ENCODE measurements around the gene CCDC85C. TPM values are rescaled to one million over a fixed set of nuclear protein-coding genes. Genes with fewer than 3 reads are reported as not detected.

The CCDC85C gene
- total and polyA plus RNA-seq, 10 of the 15 experiments (the other 5 are each of a cell fraction or from before 2014, with no cell fraction given) = 0.03 to 3.6 (median 1.1) TPM

- H3K4me3 ChIP-seq = peak within 1 kb of the TSS; percentile 87
- H3K27ac ChIP-seq (ENCODE audit: control insufficient read depth, insufficient read depth) = peak within 1 kb of the TSS; percentile 90
- RAD21 ChIA-PET (ENCODE audit: unreplicated experiment) = interaction anchor here (0.9 to 1.7 kb wide), 5 partner anchors 65 to 203 kb away, joined by 3 to 10 read pairs (median 7); partner anchors contain the start of gene CYP46A1
- in situ Hi-C loops (cut with MboI) (no loop called here), intact Hi-C loops (cut with micrococcal nuclease; ENCODE audit: unreplicated experiment) (loop anchor here (2.0 kb wide), 1 partner anchor 124 kb away; the partner anchor contains the start of gene CCDC85C)
- H3K27me3 ChIP-seq (replicated peaks in 1 of 2; ENCODE audit: control insufficient read depth in 2 of 2, insufficient read depth in 2 of 2, low read length in 1 of 2) = no peaks in the 10 kb centered on the region
- POLR2A ChIA-PET = interaction anchor here (0.5 to 1.5 kb wide), 11 partner anchors 9 to 781 kb away, joined by 3 to 11 read pairs (median 4); partner anchors contain the start of genes CCDC85C and CYP46A1
- FAIRE-seq = peak; percentile 97
- H3K4me1 ChIP-seq (ENCODE audit: control insufficient read depth, insufficient read depth, low read length) = peaks cover 8% of the 10 kb centered on the region
- H4K20me1 ChIP-seq (ENCODE audit: control insufficient read depth, insufficient read depth) = no peaks in the 10 kb centered on the region
- H3K36me3 ChIP-seq (ENCODE audit: control insufficient read depth in 2 of 2, insufficient read depth in 2 of 2, low read length in 1 of 2) = no peaks in the 10 kb centered on the region
- BruUV-seq (replicated peaks) = no TSS peak
- SMC1A ChIA-PET (ENCODE audit: uncharacterized antibody, unreplicated experiment) = interaction anchor here (0.5 to 1.5 kb wide), 2 partner anchors 9 to 996 kb away, joined by 3 to 6 read pairs; no protein-coding TSS in a partner anchor
- peak within 1 kb of the TSS; percentile 83 for H3K4me2 ChIP-seq (ENCODE audit: control insufficient read depth, insufficient read depth)
- DNase-seq (ENCODE audit: low read depth, low spot score) = peak; percentile 97
- H3K79me2 ChIP-seq (ENCODE audit: control insufficient read depth, insufficient read depth, low read length) = peaks cover 91% of the 10 kb centered on the region
- ATAC-seq = peak; percentile 93
- CTCF ChIA-PET = interaction anchor here (0.7 to 1.1 kb wide), 4 partner anchors 88 to 147 kb away, joined by 3 read pairs; no protein-coding TSS in a partner anchor
- no peaks in the 10 kb centered on the region for H3K9me3 ChIP-seq (replicated peaks; ENCODE audit: control insufficient read depth, insufficient read depth, low read length)
- H2AFZ ChIP-seq (ENCODE audit: control insufficient read depth, low read depth, low read length) = peak within 1 kb of the TSS; percentile 91
- H3K9ac ChIP-seq (ENCODE audit: control insufficient read depth, insufficient read depth, low read length) = peak within 1 kb of the TSS; percentile 87
- under 1% methylated on average over 68 of the region's 82 CpGs for WGBS (ENCODE audit: insufficient coverage, insufficient replicate concordance, low lambda C conversion rate, missing lambda C conversion rate)
- TF ChIP-seq IKZF2 (IDR thresholded peaks at IDR 0.05) (no peak), CHD4 (IDR thresholded peaks at IDR 0.05) (no peak), BRCA1 (IDR thresholded peaks at IDR 0.05; ENCODE audit: low read depth, low read length) (peak; percentile 31; the same call in 1 of the 2 replicates), TAF1 (IDR thresholded peaks at IDR 0.05; ENCODE audit: borderline replicate concordance, low read depth, low read length) (peak; percentile 92), IRF4 (IDR thresholded peaks at IDR 0.05; ENCODE audit: low read depth, low read length) (no peak), EED (IDR thresholded peaks at IDR 0.05; ENCODE audit: low read depth) (no peak), HDAC6 (IDR thresholded peaks at IDR 0.05; ENCODE audit: unreplicated experiment) (no peak), CEBPZ (IDR thresholded peaks at IDR 0.05; ENCODE audit: low read depth, low read length) (peak; percentile 68), ZNF622 (IDR thresholded peaks at IDR 0.05) (peak; percentile 79), NFIC (IDR thresholded peaks at IDR 0.05; ENCODE audit: low read depth, low read length) (no peak), ZNF24 (IDR thresholded peaks at IDR 0.05) (no peak), IKZF1 (conservative IDR thresholded peaks at IDR 0.05) (peak; percentile 20; the same call in 1 of the 2 replicates), SP1 (IDR thresholded peaks at IDR 0.05; ENCODE audit: low read depth, low read length) (peak; percentile 95), CBX3 (IDR thresholded peaks at IDR 0.05; ENCODE audit: borderline replicate concordance, low read depth) (no peak), MTA3 (IDR thresholded peaks at IDR 0.05; ENCODE audit: borderline replicate concordance, low read length) (no peak), TCF3 (IDR thresholded peaks at IDR 0.05; ENCODE audit: borderline replicate concordance, insufficient read depth, low read depth, low read length) (no peak), JUNB (IDR thresholded peaks at IDR 0.05) (no peak), SMAD1 (IDR thresholded peaks at IDR 0.05; ENCODE audit: low read depth, partially characterized antibody) (no peak)
- TF ChIP-seq, protein P1, sequence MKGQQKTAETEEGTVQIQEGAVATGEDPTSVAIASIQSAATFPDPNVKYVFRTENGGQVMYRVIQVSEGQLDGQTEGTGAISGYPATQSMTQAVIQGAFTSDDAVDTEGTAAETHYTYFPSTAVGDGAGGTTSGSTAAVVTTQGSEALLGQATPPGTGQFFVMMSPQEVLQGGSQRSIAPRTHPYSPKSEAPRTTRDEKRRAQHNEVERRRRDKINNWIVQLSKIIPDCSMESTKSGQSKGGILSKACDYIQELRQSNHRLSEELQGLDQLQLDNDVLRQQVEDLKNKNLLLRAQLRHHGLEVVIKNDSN (IDR thresholded peaks at IDR 0.05; ENCODE audit: borderline replicate concordance, extremely low read length, insufficient read depth, low read depth, low read length) = no peak
- TF ChIP-seq, protein P2, sequence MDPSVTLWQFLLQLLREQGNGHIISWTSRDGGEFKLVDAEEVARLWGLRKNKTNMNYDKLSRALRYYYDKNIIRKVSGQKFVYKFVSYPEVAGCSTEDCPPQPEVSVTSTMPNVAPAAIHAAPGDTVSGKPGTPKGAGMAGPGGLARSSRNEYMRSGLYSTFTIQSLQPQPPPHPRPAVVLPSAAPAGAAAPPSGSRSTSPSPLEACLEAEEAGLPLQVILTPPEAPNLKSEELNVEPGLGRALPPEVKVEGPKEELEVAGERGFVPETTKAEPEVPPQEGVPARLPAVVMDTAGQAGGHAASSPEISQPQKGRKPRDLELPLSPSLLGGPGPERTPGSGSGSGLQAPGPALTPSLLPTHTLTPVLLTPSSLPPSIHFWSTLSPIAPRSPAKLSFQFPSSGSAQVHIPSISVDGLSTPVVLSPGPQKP (IDR thresholded peaks at IDR 0.05; ENCODE audit: low read depth, low read length) = peak; percentile 63
Measured at GRCh38 chr14:99480917-99481744, 122.9 kb downstream of the CCDC85C start, which contains the start of gene CCNK. CCNK (plus strand) TSS chr14:99481409; CDS start chr14:99492678, 11,269 bp downstream.

All from GM12878 (cell line).